ENCODE measurements around the gene FIGNL2.

Gene FIGNL2

DNA sequence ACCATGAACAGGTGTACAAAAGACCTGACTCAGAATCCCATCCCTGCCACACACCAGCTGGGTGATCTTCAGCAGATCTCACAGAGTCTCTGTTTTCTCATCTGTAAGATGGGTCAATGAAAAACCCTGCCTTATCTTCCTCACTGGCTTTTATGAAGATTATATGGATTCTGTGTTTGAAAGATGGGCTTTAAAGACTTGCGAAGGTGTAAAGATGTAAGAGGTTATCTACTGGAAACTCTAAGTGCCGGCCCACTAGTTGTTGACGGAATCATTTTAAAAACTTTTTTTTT, 24.1 kb upstream of the FIGNL2 start:
- no peak for DNase-seq (ENCODE audit: low spot score)
- no peak for TF ChIP-seq CTCF (IDR thresholded peaks at IDR 0.05; ENCODE audit: extremely low read depth, missing control alignments)

DNA sequence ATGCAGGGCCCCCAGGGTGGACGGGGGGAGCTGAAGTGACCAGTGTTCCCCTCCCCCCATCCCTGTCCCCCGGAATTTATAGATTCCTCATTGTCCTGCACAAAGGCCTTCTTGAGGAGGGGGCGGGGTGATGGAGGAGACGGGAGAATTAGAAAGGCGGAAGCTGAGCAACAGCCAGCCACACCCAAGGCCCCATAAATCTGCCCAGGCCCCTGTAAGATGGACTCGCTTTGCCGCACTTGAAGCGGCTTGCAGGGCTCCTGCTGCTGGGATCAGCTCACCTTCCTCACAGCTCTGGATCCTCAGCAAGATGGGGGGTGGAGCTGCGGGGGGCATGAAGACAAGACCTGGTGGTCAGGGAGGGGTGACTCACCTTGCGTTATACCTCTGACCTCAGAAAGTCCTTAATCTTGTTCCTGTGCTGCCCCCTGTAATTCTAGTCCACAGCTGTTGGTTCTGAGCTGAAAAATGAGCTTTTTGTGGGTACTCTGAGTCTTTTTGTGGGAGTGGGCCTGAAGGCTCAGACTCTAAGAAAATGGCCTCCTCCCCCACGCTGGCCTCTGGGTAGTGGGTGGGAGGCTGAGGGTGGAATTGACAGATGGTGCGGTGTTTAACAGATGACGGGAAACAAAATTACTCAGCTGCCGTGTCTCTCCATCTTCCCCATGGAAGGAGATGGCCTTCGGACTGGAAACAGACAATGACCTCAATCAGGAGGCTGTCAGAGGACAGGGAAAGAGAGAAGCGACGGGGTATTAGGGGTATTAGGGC, 23.6 kb upstream of the FIGNL2 start:
- TF ChIP-seq CTCF (IDR thresholded peaks at IDR 0.05; ENCODE audit: extremely low read depth, missing control alignments): no peak
- no peak for DNase-seq (ENCODE audit: low spot score)

DNA sequence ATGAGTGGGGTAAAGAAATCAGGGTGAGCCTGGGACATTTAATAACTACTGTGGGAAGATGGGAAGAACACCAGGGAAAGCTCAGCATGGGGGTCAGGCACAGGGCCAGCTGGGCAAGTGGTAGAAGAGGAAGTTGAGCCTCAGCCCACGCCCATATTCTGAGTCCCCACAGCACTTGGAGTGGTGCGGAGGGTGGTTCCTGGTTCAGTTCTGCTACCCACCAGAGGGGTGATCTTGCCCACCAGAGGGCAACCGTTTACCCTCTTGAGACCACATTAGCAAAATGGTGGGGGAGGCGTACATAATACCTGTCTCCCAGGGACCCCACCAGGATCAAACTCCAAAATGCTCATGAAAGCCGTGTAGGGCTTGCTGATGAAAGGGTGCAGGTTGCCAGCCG, 22.6 kb upstream of the FIGNL2 start:
- no peak for TF ChIP-seq CTCF (IDR thresholded peaks at IDR 0.05; ENCODE audit: extremely low read depth, missing control alignments)
- no peak for DNase-seq (ENCODE audit: low spot score)

GRCh38 chr12:51870504-51870903, 22.0 kb upstream of the FIGNL2 start:
- TF ChIP-seq CTCF (IDR thresholded peaks at IDR 0.05; ENCODE audit: extremely low read depth, missing control alignments): no peak

DNA sequence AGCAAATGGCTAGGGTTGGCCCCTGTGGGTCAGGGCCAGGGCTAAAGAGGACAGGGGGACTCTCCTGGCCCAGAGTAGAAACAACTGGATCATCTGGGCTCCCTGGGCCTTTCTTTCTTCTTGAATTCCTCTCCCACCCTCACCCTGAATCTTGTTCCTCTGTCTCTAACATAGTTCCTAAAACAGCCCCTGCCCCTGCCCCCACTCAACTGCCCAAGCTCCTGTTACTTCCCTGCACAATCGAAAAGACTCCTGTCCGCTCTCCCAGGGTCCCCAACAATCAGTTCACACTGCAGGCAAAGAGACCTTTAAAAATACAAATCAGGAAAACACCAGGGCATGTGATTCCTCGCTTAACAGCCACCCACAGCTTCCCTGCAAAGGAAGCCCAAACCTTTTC, 21.4 kb upstream of the FIGNL2 start:
- no peak for TF ChIP-seq CTCF (IDR thresholded peaks at IDR 0.05; ENCODE audit: extremely low read depth, missing control alignments)
- DNase-seq (ENCODE audit: low spot score): no peak

More at GRCh38 chr12:51870504-51870903, 22.0 kb upstream of the FIGNL2 start:
- DNase-seq (ENCODE audit: low spot score): no peak

DNA sequence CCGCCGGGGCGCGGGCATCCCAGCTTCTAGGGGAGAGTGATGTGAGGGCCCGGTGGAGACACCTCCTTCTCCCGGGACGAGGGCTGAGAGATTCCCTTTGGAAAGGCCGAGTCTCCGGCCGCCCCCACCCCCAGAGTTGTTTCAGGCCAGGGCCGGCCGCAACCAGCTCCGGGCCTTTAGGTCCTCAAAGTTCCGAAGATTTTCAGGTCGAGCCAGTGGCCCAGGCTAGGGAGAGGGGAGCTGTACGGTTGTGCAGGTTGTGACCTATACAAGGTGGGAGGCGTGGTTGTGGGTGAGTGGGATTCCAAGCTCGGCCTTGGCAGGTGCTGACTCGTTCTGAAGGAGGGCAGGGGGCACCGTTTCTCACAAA, 21.0 kb upstream of the FIGNL2 start:
- TF ChIP-seq CTCF (IDR thresholded peaks at IDR 0.05; ENCODE audit: extremely low read depth, missing control alignments): no peak
- no peak for DNase-seq (ENCODE audit: low spot score)

- TF ChIP-seq CTCF (IDR thresholded peaks at IDR 0.05; ENCODE audit: extremely low read depth, missing control alignments): no peak
- DNase-seq (ENCODE audit: low spot score): no peak
Observed at GRCh38 chr12:51868821-51869495, 20.4 kb upstream of the FIGNL2 start.

All from GM20000 (cell line).